ENCODE measurements around the gene MB21D2. TPM values are rescaled to one million over a fixed set of nuclear protein-coding genes. Genes with fewer than 3 reads are reported as not detected.

Gene MB21D2
- total and polyA plus RNA-seq, 12 donors: 1.4 to 16.8 (median 5.8) TPM

DNA sequence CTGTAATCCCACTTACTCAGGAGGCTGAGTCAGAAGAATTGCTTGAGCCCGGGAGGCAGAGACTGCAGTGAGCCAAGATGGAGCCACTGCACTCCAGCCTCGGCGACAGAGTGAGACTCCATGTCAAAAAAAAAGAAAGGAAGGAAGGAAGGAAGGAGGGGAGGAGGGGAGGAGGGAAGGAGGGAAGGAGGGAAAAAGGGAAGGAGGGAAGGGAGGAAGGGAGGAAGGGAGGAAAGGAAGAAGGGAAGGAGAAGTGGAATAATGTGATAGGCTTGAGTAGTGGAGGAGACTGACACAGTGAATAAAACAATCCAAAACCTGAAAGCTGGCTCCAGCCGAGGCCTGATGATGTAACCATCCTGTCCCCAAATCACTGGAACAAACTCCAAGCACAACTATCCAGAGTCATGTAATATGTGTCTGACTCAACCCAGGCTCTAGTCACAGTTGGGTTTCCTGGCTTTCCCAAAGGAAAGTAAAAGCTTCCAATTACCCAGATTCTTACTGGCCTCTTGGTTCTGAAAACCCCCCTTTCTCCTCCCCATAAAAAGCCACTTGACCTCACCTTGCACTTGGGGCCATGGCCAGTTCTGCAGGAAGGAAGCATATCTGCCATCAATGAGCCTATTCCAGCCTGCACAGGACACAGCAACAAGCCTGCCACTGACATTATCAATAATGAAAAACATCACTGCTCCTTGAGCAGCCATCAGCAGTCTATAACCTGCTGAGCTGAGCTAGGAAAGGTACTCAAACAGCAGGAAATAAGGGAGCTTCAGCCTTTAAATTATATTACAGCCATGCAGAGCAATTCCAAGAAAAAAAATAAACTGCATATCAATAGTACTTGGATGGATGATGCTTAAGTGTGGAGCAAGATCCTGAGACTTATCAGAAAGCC lies 48.3 kb downstream of the MB21D2 start:
- peak overlapping the region in 4 of 5 donors; percentile 51 to 85 (median 67) for H3K27ac ChIP-seq
- intact Hi-C loops (cut with DNase I): no loop called here
- peak; percentile 50 to 80 (median 70) for DNase-seq
- H3K27me3 ChIP-seq: no peaks in the 10 kb centered on the region
- no peaks in the 10 kb centered on the region for H3K9me3 ChIP-seq (replicated peaks in 1 of 3)
- WGBS, 4 donors: 50 to 65% (median 57%) methylated on average over 4 of the region's 4 CpGs
- peaks cover 11 to 29% of the 10 kb centered on the region in 2 donors for H3K4me1 ChIP-seq (replicated peaks in 1 of 2)
- no peak overlapping the region for H3K4me3 ChIP-seq
- TF ChIP-seq, protein P1, sequence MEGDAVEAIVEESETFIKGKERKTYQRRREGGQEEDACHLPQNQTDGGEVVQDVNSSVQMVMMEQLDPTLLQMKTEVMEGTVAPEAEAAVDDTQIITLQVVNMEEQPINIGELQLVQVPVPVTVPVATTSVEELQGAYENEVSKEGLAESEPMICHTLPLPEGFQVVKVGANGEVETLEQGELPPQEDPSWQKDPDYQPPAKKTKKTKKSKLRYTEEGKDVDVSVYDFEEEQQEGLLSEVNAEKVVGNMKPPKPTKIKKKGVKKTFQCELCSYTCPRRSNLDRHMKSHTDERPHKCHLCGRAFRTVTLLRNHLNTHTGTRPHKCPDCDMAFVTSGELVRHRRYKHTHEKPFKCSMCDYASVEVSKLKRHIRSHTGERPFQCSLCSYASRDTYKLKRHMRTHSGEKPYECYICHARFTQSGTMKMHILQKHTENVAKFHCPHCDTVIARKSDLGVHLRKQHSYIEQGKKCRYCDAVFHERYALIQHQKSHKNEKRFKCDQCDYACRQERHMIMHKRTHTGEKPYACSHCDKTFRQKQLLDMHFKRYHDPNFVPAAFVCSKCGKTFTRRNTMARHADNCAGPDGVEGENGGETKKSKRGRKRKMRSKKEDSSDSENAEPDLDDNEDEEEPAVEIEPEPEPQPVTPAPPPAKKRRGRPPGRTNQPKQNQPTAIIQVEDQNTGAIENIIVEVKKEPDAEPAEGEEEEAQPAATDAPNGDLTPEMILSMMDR (IDR thresholded peaks at IDR 0.05): no peak
- TF ChIP-seq POLR2A (IDR thresholded peaks at IDR 0.05): peak in 1 of 2 donors; percentile 40
- H3K36me3 ChIP-seq (replicated peaks in 1 of 2): no peaks in the 10 kb centered on the region

DNA sequence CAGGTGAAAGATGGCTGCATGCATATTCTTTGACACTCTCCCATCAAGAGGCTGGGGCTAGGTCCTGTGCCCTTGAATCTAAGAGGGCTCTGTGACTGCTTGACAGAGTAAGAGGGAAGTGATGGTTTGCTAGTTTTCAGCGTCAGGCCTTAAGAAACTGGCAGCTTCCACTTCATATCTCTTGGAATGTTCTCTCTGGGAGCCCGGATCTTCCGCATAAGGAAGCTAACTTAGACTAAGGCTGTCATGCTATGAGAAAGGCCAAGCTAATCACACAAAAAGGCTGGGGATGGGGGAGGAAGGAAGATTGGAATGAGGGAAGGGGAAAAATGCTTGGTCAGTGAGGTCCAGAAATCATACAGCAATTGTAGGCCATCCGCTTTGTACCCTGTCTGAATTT lies 50.0 kb downstream of the MB21D2 start:
- 46 to 62% (median 49%) methylated on average over 4 of the region's 4 CpGs for WGBS, 4 donors
- no peak for DNase-seq
- no peaks in the 10 kb centered on the region for H3K9me3 ChIP-seq (replicated peaks in 1 of 3)
- H3K36me3 ChIP-seq (replicated peaks in 1 of 2): no peaks in the 10 kb centered on the region
- H3K27me3 ChIP-seq: no peaks in the 10 kb centered on the region
- intact Hi-C loops (cut with DNase I): no loop called here
- H3K4me3 ChIP-seq: no peak overlapping the region
- no peak for TF ChIP-seq POLR2A (IDR thresholded peaks at IDR 0.05)
- TF ChIP-seq, protein P1 (IDR thresholded peaks at IDR 0.05): no peak
- peak overlapping the region; percentile 6 to 92 (median 49) for H3K27ac ChIP-seq
- H3K4me1 ChIP-seq (replicated peaks in 1 of 2): peaks cover 11 to 29% of the 10 kb centered on the region in 2 donors

DNA sequence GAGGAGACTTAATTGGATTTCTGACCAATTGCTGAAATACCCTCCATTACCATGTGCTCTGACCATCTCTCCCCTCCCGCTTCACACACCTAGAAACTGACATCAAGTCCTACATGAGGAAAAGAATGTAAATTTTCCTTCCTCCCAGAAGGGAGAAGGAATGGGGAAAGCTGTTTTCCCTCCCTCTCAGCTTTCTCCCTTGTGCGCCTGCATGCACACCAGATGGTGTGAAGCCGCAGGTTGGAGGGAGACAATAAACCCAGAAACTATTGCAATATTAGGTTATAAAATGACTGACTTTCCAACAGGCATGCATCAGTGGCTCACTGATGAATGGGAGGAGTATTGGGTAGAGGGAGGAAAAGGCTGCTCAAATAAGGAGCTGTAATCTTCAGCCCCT lies 50.9 kb downstream of the MB21D2 start:
- peaks cover 11 to 29% of the 10 kb centered on the region in 2 donors for H3K4me1 ChIP-seq (replicated peaks in 1 of 2)
- no peaks in the 10 kb centered on the region for H3K27me3 ChIP-seq
- intact Hi-C loops (cut with DNase I): no loop called here
- no peak for TF ChIP-seq POLR2A (IDR thresholded peaks at IDR 0.05)
- TF ChIP-seq, protein P1 (IDR thresholded peaks at IDR 0.05): no peak
- no peak overlapping the region for H3K4me3 ChIP-seq
- no peaks in the 10 kb centered on the region for H3K36me3 ChIP-seq (replicated peaks in 1 of 2)
- 95 to 98% (median 96%) methylated on average over 3 of the region's 3 CpGs for WGBS, 4 donors
- peak overlapping the region in 1 of 5 donors; percentile 92 for H3K27ac ChIP-seq
- H3K9me3 ChIP-seq (replicated peaks in 1 of 3): no peaks in the 10 kb centered on the region
- no peak for DNase-seq

GRCh38 chr3:192864941-192865340 lies 52.7 kb downstream of the MB21D2 start:
- no peaks in the 10 kb centered on the region for H3K27me3 ChIP-seq
- 43 to 71% (median 58%) methylated on average over 3 of the region's 3 CpGs for WGBS, 4 donors
- DNase-seq: peak in 2 of 7 donors; percentile 36 to 63
- H3K9me3 ChIP-seq (replicated peaks in 1 of 3): no peaks in the 10 kb centered on the region
- TF ChIP-seq, protein P1 (IDR thresholded peaks at IDR 0.05): no peak
- no peak for TF ChIP-seq POLR2A (IDR thresholded peaks at IDR 0.05)
- H3K4me1 ChIP-seq (replicated peaks in 1 of 2): peaks cover 11 to 29% of the 10 kb centered on the region in 2 donors
- peak overlapping the region in 2 of 5 donors; percentile 16 to 23 for H3K27ac ChIP-seq
- no peak overlapping the region for H3K4me3 ChIP-seq
- intact Hi-C loops (cut with DNase I): no loop called here
- no peaks in the 10 kb centered on the region for H3K36me3 ChIP-seq (replicated peaks in 1 of 2)

All from adrenal gland (tissue), 12 donors.